Right cardiac atrium (tissue), 5 donors: ENCODE data around the gene LRCH2. TPM values are rescaled to one million over a fixed set of nuclear protein-coding genes. Genes with fewer than 3 reads are reported as not detected.
"Not testable (repeated sequence)": the region's sequence is repeated elsewhere in the genome, so short reads cannot be mapped to it uniquely, and the experiment has no call there.

Source experiments
- ATAC-seq, 2 donors: fragments of 200-7000 bp; cut with Tn5 transposase; one replicate each; pipeline versions ENCODE4 v1.8.0 to v1.9.1; 2020; ENCODE audit warnings: moderate library complexity in 2 of 2, mild to moderate bottlenecking in 1 of 2
- DNase-seq, 3 donors: peaks; one replicate each; pipeline ENCODE4 v3.0.0-alpha.2; 2020
- H3K27ac ChIP-seq: one replicate; pipeline ENCODE4 v1.5.1; 2013; ENCODE audit warnings: mild to moderate bottlenecking, low read length, control low read depth, moderate library complexity
- H3K27me3 ChIP-seq: one replicate; pipeline ENCODE4 v1.6.1; 2013; ENCODE audit not compliant: control insufficient read depth, insufficient read depth
- H3K4me1 ChIP-seq: one replicate; pipeline ENCODE4 v1.6.1; 2013; ENCODE audit warnings: low read length; ENCODE audit not compliant: control insufficient read depth, insufficient read depth
- H3K4me3 ChIP-seq: one replicate; pipeline ENCODE4 v1.5.1; 2013; ENCODE audit warnings: low read length, control low read depth
- H3K9me3 ChIP-seq: one replicate; pipeline ENCODE4 v1.6.1; 2013; ENCODE audit warnings: low read length; ENCODE audit not compliant: control insufficient read depth
- WGBS: extraction: QIAGEN DNeasy Blood & Tissue Kit; methylation state at CpG from one replicate; pipeline ENCODE4 v1.1.7; 2013; 5-methylcytosine and 5-hydroxymethylcytosine counted together
- intact Hi-C, 4 donors: fragments of 100-400 bp; cut with DNase I; formaldehyde crosslinking; loops; one replicate each; pipeline versions ENCODE4 v1.11.0 to v1.14.0; 2022 to 2023
- polyA plus RNA-seq: library from polyadenylated mRNA; stranded (reverse); fragments of 200-250 nt; gene quantifications from one replicate; pipeline ENCODE4 v1.2.3, GENCODE V29; 2013
- total RNA-seq, 4 donors: library from RNA; stranded (reverse); fragmentation: NEBNext Ultra II Directional; extraction: Animal tissue kit (Norgen Biotek cat#: 25700); gene quantifications; one replicate each; pipeline ENCODE4 v1.2.1, GENCODE V29; 2021
- donor health status: healthy with polysubstance abuse.
- donor health status: DM: no; HTN: yes; CAD: no.
- donor health status: DM: no; HTN: no; CAD: no.
- donor health status: DM: no; HTN: yes; CAD: no; lungs with severe emphysema.
- donor health status: DM: yes; HTN: yes; CAD: no.

The LRCH2 gene
- total and polyA plus RNA-seq, 5 donors: 3.6 to 8.5 (median 7.3) TPM

GRCh38 chrX:115255003-115255402 lies 21.1 kb upstream of the LRCH2 start:
- no peak overlapping the region for H3K27ac ChIP-seq
- intact Hi-C loops: no loop called here
- DNase-seq (no peak), ATAC-seq (no peak)
- H3K27me3 ChIP-seq: no peaks in the 10 kb centered on the region
- 86% methylated on average over 2 of the region's 2 CpGs for WGBS
- H3K9me3 ChIP-seq: no peaks in the 10 kb centered on the region
- H3K4me3 ChIP-seq: no peak overlapping the region
- no peaks in the 10 kb centered on the region for H3K4me1 ChIP-seq

GRCh38 chrX:115251458-115252233 lies 17.8 kb upstream of the LRCH2 start:
- Histone ChIP-seq H3K9me3 (no peaks in the 10 kb centered on the region), H3K4me3 (no peak overlapping the region), H3K27ac (no peak overlapping the region), H3K4me1 (no peaks in the 10 kb centered on the region), H3K27me3 (no peaks in the 10 kb centered on the region)
- 63% methylated on average over 2 of the region's 2 CpGs for WGBS
- ATAC-seq (no peak), DNase-seq (no peak)
- intact Hi-C loops: no loop called here

GRCh38 chrX:115237056-115237455 lies 3.2 kb upstream of the LRCH2 start:
- no peak overlapping the region for H3K4me3 ChIP-seq
- no peaks in the 10 kb centered on the region for H3K4me1 ChIP-seq
- ATAC-seq (no peak), DNase-seq (no peak)
- no peaks in the 10 kb centered on the region for H3K9me3 ChIP-seq
- H3K27me3 ChIP-seq: no peaks in the 10 kb centered on the region
- intact Hi-C loops: no loop called here
- no peak overlapping the region for H3K27ac ChIP-seq
- 58% methylated on average over 1 of the region's 1 CpG for WGBS

- intact Hi-C loops: no loop called here
- no peaks in the 10 kb centered on the region for H3K4me1 ChIP-seq
- no peaks in the 10 kb centered on the region for H3K27me3 ChIP-seq
- no peak for ATAC-seq
- no peak overlapping the region for H3K4me3 ChIP-seq
- H3K27ac ChIP-seq: no peak overlapping the region
- no peak for DNase-seq
- no peaks in the 10 kb centered on the region for H3K9me3 ChIP-seq
Measured at GRCh38 chrX:115236560-115236959, 2.7 kb upstream of the LRCH2 start.

DNA sequence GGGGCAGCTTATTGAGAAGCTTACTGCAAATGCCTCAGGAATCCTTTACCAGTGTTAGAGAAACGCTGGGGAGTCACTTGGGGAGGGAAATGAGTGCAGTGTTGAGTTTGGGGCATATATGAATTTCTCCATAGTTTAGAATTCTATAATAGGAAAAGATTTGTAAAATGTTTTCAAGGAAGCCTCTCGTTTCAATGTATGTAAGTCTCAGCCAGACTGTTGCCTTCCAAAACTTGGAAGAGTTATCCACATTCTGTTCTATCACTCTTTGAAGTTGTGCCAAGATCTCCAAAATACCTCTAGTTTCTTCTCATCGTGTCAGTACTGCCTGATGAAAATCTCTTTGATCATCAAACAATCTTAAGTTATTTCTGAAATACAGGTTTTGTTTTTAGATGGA lies 565 bp upstream of the LRCH2 start:
- Histone ChIP-seq H3K27me3 (no peaks in the 10 kb centered on the region), H3K4me3 (peak overlapping the region; percentile 65), H3K9me3 (no peaks in the 10 kb centered on the region), H3K27ac (no peak overlapping the region), H3K4me1 (no peaks in the 10 kb centered on the region)
- ATAC-seq (no peak), DNase-seq (no peak)
- intact Hi-C loops: no loop called here
- 15% methylated on average over 3 of the region's 3 CpGs for WGBS

GRCh38 chrX:115232933-115233496 lies 881 bp downstream of the LRCH2 start:
- Histone ChIP-seq H3K4me1 (no peaks in the 10 kb centered on the region), H3K9me3 (no peaks in the 10 kb centered on the region), H3K27me3 (no peaks in the 10 kb centered on the region), H3K27ac (peak overlapping the region; percentile 42), H3K4me3 (peak overlapping the region; percentile 65)
- WGBS: 1% methylated on average over 6 of the region's 6 CpGs
- ATAC-seq: no peak
- intact Hi-C loops: no loop called here
- DNase-seq: no peak

DNA sequence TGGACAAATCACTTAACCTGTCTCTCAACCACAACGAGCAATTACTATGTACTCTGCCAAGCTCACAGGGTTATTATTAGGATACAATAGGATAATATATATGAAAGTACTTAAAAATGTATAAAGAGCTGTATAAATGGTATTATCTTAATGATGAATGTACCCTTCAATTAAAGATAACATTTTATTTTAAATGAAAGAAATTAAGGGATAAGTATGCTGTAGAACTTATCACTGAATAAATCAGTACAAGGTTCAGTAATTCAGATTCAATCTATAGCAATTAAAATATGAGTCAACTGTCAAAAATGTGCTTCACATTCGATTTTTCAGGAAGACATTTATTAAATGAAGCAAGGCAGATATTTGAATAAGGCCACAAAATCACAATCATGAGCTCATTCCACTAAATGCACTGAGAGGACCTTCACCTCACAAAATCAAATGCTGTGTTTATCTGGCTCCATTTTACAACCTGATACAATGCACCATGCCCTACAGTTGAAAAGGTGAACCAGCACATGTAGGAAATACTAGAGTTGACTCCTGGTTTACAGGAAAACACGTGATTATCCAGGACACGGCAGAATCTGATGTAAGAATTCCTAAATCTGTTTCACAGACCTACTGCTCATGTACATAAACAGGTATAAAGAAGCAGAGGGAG lies 4.4 kb downstream of the LRCH2 start:
- no peak overlapping the region for H3K4me3 ChIP-seq
- 36% methylated on average over 4 of the region's 4 CpGs for WGBS
- H3K9me3 ChIP-seq: no peaks in the 10 kb centered on the region
- H3K4me1 ChIP-seq: no peaks in the 10 kb centered on the region
- DNase-seq: no peak
- H3K27me3 ChIP-seq: no peaks in the 10 kb centered on the region
- no peak for ATAC-seq
- intact Hi-C loops: no loop called here
- H3K27ac ChIP-seq: no peak overlapping the region

DNA sequence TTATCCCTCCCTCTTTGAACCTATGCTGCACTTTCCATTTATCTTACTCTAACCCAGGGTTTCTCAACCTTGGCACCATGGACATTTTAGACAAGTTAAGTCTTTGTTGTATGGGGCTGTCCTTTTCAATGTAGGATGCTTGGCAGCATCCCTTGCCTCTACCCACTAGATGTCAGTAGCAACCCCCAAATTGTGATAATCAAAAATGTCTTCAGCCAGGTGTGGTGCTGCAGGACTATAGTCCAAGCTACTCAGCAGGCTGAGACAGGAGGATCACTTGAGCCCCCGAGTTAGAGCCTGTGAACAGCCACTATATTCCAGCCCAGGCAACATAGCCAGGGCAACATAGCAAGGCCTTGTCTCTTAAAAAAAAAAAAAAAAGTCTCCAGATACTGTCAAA lies 7.0 kb downstream of the LRCH2 start:
- Histone ChIP-seq H3K4me1 (no peaks in the 10 kb centered on the region), H3K4me3 (no peak overlapping the region), H3K27me3 (no peaks in the 10 kb centered on the region), H3K27ac (no peak overlapping the region), H3K9me3 (no peaks in the 10 kb centered on the region)
- DNase-seq (no peak), ATAC-seq (peak in 1 of 2 donors; percentile 25)
- 21% methylated on average over 1 of the region's 1 CpG for WGBS
- intact Hi-C loops: no loop called here

- ATAC-seq, H3K27me3 ChIP-seq, H3K4me3 ChIP-seq, H3K9me3 ChIP-seq, H3K4me1 ChIP-seq, DNase-seq, intact Hi-C loops, H3K27ac ChIP-seq: not testable (repeated sequence)
- WGBS: 97% methylated on average over 4 of the region's 4 CpGs
Measured at GRCh38 chrX:115217346-115217745, 16.6 kb downstream of the LRCH2 start.

- no peak overlapping the region for H3K27ac ChIP-seq
- ATAC-seq: no peak
- no peaks in the 10 kb centered on the region for H3K27me3 ChIP-seq
- WGBS: 76% methylated on average over 3 of the region's 3 CpGs
- no peaks in the 10 kb centered on the region for H3K4me1 ChIP-seq
- H3K4me3 ChIP-seq: no peak overlapping the region
- intact Hi-C loops: no loop called here
- DNase-seq: no peak
- no peaks in the 10 kb centered on the region for H3K9me3 ChIP-seq
Measured at GRCh38 chrX:115214605-115215004, 19.3 kb downstream of the LRCH2 start.

DNA sequence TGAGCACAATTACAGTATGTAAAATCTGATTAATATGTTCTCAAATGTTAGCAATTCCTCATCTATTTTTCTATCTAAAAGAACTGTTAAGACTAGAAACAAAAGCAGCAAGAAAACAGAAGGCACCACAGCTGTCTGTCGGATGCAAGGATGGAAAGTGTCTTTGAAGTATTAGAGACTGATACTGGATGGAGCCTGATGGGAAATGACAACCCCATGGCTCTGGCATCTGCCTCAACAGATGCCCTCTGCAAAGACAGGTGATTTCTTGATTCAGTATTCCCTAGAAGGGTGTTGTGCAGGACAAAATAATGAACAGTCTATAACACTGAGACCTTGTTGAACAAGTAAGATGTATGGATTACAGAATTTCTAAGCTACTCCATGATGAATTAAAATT lies 19.7 kb downstream of the LRCH2 start:
- H3K27ac ChIP-seq: no peak overlapping the region
- H3K4me1 ChIP-seq: no peaks in the 10 kb centered on the region
- no peak overlapping the region for H3K4me3 ChIP-seq
- DNase-seq (no peak), ATAC-seq (no peak)
- 50% methylated on average over 1 of the region's 1 CpG for WGBS
- intact Hi-C loops: no loop called here
- no peaks in the 10 kb centered on the region for H3K9me3 ChIP-seq
- no peaks in the 10 kb centered on the region for H3K27me3 ChIP-seq
